ENCODE measurements around the gene COQ2.
"Not testable (repeated sequence)": the region's sequence is repeated elsewhere in the genome, so short reads cannot be mapped to it uniquely, and the experiment has no call there.

The COQ2 gene

DNA sequence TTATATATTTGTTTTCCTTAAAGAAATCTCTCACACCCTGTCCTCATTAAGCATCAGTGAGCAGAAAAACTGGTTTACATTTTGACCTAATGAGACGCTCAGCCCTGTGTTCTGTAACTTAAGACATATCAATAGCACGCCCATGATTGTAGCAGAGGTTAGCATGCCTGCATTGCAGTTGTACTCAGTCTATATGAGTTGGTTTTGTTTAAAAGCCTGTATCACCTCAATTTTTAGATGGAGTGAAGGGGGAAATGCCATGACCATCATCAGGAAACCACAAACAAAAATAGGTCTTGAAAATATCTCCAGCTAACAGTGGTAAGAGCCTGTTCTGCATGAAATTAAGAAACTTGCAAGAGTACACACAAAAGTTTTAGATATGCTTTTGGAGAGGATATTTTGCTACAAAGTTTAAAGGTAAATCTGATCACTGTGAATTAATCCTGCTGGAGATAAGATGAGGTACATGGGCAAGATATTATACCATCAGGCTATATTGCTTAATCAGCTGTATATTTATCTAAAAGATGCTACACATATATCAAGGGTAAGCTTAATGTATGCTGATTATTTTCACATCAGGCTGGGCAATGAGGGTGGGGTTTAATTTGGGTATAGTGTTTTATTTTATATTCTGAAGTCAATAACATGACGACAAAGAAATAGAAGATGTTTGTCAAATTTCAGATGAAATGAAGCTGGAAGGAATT, 13.1 kb upstream of the COQ2 start:
- H3K4me3 Mint-ChIP-seq: no peak overlapping the region
- H3K27me3 Mint-ChIP-seq: no peaks in the 10 kb centered on the region
- H3K27ac Mint-ChIP-seq: no peak overlapping the region
- peaks cover 9% of the 10 kb centered on the region for H3K4me1 Mint-ChIP-seq
- peaks cover 5% of the 10 kb centered on the region for H3K36me3 Mint-ChIP-seq
- H3K9me3 Mint-ChIP-seq: no peaks in the 10 kb centered on the region

- H3K4me1 Mint-ChIP-seq: peaks cover 9% of the 10 kb centered on the region
- H3K9me3 Mint-ChIP-seq: no peaks in the 10 kb centered on the region
- H3K27ac Mint-ChIP-seq: no peak overlapping the region
- H3K27me3 Mint-ChIP-seq: no peaks in the 10 kb centered on the region
- H3K36me3 Mint-ChIP-seq: peaks cover 2% of the 10 kb centered on the region
- no peak overlapping the region for H3K4me3 Mint-ChIP-seq
Measured at GRCh38 chr4:83293305-83294046, 8.9 kb upstream of the COQ2 start.

- not testable (repeated sequence) for H3K4me1 Mint-ChIP-seq, H3K4me3 Mint-ChIP-seq, H3K27me3 Mint-ChIP-seq, H3K27ac Mint-ChIP-seq, H3K9me3 Mint-ChIP-seq, H3K36me3 Mint-ChIP-seq
Measured at GRCh38 chr4:83290059-83290774, 5.6 kb upstream of the COQ2 start.

- H3K4me1 Mint-ChIP-seq: peaks cover 12% of the 10 kb centered on the region
- not testable (repeated sequence) for H3K9me3 Mint-ChIP-seq, H3K36me3 Mint-ChIP-seq, H3K27me3 Mint-ChIP-seq, H3K27ac Mint-ChIP-seq, H3K4me3 Mint-ChIP-seq
Measured at GRCh38 chr4:83288381-83288780, 3.8 kb upstream of the COQ2 start.

- Mint-ChIP-seq H3K27ac (peak overlapping the region; percentile 99), H3K4me3 (peak overlapping the region; percentile 99), H3K9me3 (no peaks in the 10 kb centered on the region), H3K36me3 (peaks cover 2% of the 10 kb centered on the region), H3K4me1 (peaks cover 40% of the 10 kb centered on the region), H3K27me3 (no peaks in the 10 kb centered on the region)
Measured at GRCh38 chr4:83285055-83285407, 433 bp upstream of the COQ2 start.

- Mint-ChIP-seq H3K27ac (no peak overlapping the region), H3K4me1 (peaks cover 40% of the 10 kb centered on the region)
Measured at GRCh38 chr4:83283181-83283580, 1.4 kb downstream of the COQ2 start.

DNA sequence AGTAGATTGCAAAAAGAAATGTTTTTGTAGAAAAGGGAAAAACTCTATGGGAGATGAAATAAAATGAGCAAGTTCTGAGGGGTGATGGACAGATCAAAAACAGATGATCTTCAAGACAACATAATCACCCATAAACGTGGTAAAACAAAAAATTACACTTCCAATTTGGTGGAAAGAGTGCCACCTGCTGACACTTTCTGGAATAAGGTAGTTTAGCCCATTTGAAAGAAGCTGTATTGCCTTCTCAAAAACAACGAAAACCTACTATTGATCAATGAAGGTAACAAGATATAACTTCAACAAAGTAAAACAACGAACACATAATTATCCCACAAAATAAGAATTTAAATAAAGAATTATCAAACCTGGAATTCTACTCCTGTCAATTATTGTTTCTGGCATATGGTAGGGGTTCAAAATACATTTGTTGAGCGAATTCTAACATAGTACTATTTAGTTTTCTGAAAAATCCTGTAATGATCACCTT, 2.5 kb downstream of the COQ2 start:
- H3K4me3 Mint-ChIP-seq: peak overlapping the region; percentile 51
- H3K36me3 Mint-ChIP-seq: peaks cover 5% of the 10 kb centered on the region
- H3K4me1 Mint-ChIP-seq: peaks cover 40% of the 10 kb centered on the region
- no peaks in the 10 kb centered on the region for H3K9me3 Mint-ChIP-seq
- H3K27ac Mint-ChIP-seq: no peak overlapping the region
- H3K27me3 Mint-ChIP-seq: no peaks in the 10 kb centered on the region

More at GRCh38 chr4:83283181-83283580, 1.4 kb downstream of the COQ2 start:
- H3K27me3 Mint-ChIP-seq: no peaks in the 10 kb centered on the region
- peaks cover 2% of the 10 kb centered on the region for H3K36me3 Mint-ChIP-seq
- peak overlapping the region; percentile 93 for H3K4me3 Mint-ChIP-seq
- H3K9me3 Mint-ChIP-seq: no peaks in the 10 kb centered on the region

DNA sequence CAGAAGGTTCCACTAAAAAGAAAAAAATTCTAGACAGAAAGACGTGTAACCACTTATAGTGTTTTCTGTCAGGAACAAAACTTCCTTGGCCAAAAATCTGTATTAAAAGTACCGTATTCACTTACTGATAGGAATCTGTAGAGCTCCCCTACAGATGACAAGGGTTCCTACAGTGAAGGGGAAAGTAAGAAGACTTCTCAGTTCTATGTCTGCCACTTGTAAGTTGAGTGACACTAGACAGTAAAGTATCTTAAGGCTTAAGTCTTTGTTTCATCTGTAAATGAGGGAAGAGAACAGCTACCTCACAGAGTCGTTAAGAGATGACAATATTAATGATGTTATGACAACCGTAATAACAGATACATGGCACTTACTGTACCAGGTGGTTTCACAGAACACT, 3.3 kb downstream of the COQ2 start:
- Mint-ChIP-seq H3K4me1 (peaks cover 45% of the 10 kb centered on the region), H3K27me3 (no peaks in the 10 kb centered on the region), H3K36me3 (peaks cover 8% of the 10 kb centered on the region), H3K9me3 (no peaks in the 10 kb centered on the region), H3K27ac (no peak overlapping the region), H3K4me3 (no peak overlapping the region)

DNA sequence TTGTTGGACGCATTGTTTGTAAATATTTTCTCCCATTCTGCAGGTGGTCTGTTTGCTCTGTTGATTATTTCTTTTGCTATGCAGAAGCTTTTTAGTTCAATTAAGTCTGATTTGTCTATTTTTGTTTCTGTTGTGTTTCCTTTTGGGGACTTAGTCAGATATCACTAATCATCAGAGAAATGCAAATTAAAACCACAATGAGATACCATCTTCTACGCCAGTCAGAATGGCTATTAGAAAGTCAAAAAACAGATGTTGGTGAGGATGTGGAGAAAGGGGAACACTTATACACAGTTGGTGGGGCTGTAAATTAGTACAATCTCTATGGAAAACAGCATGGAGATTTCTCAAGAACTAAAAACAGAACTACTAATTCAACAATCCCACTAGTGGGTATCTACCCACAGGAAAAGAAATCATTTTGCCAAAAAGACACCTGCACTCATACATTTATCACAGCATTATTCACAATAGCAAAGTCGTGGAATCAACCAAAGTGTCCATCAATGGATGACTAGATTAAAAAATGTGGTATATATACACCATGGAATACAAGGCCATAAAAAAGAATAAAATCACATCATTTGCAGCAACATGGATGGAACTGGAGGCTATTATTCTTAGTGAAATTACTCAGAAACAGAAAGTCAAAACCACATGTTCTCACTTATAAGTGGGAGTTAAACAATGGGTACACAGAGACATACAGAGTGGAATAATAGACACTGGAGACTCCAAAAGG, 8.1 kb downstream of the COQ2 start:
- H3K9me3 Mint-ChIP-seq: no peaks in the 10 kb centered on the region
- no peak overlapping the region for H3K4me3 Mint-ChIP-seq
- H3K27ac Mint-ChIP-seq: no peak overlapping the region
- peaks cover 20% of the 10 kb centered on the region for H3K4me1 Mint-ChIP-seq
- peaks cover 9% of the 10 kb centered on the region for H3K36me3 Mint-ChIP-seq
- no peaks in the 10 kb centered on the region for H3K27me3 Mint-ChIP-seq

DNA sequence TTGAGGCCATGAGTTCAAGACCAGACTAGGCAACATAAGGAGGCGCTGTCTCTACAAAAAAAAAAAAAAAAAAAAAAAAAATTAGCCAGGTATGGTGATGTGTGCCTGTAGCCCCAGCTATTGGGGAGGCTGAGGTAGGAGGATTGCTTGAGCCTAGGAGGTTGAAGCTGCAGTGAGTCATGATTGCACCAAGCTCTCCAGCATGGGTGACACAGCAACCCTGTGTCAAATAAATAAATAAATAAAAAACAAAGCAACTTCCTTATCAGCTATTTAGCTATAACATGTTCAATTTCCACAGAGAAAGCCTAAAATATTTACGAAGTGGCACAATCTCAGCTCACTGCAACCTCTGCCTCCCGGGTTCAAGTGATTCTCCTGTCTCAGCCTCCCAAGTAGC, 10.7 kb downstream of the COQ2 start:
- not testable (repeated sequence) for H3K27ac Mint-ChIP-seq, H3K4me1 Mint-ChIP-seq, H3K9me3 Mint-ChIP-seq, H3K4me3 Mint-ChIP-seq, H3K27me3 Mint-ChIP-seq
- H3K36me3 Mint-ChIP-seq: peaks cover 11% of the 10 kb centered on the region

DNA sequence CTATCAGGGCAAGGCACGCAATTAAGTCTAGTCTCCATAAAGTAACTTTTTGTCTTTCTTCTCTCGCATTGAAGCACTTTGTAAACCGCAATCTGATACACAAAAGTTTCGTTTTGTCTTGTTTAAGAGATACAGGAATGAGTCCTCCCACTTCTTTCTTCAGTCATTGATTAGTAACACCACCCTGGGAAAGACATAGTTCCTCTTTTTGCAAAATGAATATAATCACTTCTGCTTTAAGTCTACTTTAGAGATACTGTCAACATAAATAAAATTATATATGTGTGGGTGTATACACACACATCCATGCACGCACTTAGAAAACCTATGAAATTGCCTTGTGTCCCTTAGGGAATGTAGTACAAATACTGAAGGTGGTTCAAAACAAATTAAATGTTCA, 11.7 kb downstream of the COQ2 start:
- Mint-ChIP-seq H3K27ac (no peak overlapping the region), H3K36me3 (peaks cover 11% of the 10 kb centered on the region), H3K4me1 (peaks cover 9% of the 10 kb centered on the region), H3K4me3 (no peak overlapping the region), H3K9me3 (no peaks in the 10 kb centered on the region), H3K27me3 (no peaks in the 10 kb centered on the region)

DNA sequence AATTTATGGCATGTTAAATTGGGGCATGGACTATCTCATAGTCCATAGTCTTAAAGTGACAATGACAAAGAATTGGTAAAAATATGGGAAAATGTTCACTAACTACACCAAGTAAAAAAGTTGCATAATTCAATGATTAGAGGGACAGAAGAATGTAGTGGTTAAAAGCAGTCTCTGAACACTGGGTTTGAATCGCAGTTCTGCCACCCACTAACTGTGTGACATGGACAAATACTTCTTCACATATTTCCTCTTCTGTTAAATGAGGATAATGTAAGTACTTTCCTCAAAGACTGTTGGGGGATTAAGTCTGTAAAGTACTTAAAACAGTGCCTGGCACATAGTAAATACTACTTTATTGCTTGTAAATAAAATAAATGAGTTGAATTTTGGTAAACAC, 15.3 kb downstream of the COQ2 start:
- H3K4me1 Mint-ChIP-seq: no peaks in the 10 kb centered on the region
- no peaks in the 10 kb centered on the region for H3K27me3 Mint-ChIP-seq
- peaks cover 1% of the 10 kb centered on the region for H3K36me3 Mint-ChIP-seq
- no peaks in the 10 kb centered on the region for H3K9me3 Mint-ChIP-seq
- no peak overlapping the region for H3K27ac Mint-ChIP-seq
- H3K4me3 Mint-ChIP-seq: no peak overlapping the region

DNA sequence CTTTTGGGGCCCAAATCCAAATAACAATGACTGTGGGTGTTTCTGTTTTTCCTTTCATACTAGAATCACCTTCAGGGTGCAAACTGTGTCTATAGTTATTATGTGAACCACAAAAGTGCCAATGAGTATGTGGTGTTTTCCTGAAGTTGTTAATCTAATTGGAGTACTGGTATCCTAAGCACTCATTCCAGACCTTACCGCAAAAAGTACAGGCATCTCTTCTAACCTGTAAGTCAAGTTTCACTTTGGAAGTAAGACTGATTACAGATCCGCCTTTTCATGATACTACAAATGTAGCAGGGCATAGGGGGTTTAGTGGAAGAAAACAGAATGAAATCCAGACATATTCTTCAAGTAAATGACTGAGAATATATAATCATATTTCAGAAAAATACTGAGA, 16.1 kb downstream of the COQ2 start:
- no peaks in the 10 kb centered on the region for H3K27me3 Mint-ChIP-seq
- H3K27ac Mint-ChIP-seq: no peak overlapping the region
- H3K4me1 Mint-ChIP-seq: no peaks in the 10 kb centered on the region
- H3K36me3 Mint-ChIP-seq: peaks cover 1% of the 10 kb centered on the region
- H3K4me3 Mint-ChIP-seq: no peak overlapping the region
- H3K9me3 Mint-ChIP-seq: no peaks in the 10 kb centered on the region

DNA sequence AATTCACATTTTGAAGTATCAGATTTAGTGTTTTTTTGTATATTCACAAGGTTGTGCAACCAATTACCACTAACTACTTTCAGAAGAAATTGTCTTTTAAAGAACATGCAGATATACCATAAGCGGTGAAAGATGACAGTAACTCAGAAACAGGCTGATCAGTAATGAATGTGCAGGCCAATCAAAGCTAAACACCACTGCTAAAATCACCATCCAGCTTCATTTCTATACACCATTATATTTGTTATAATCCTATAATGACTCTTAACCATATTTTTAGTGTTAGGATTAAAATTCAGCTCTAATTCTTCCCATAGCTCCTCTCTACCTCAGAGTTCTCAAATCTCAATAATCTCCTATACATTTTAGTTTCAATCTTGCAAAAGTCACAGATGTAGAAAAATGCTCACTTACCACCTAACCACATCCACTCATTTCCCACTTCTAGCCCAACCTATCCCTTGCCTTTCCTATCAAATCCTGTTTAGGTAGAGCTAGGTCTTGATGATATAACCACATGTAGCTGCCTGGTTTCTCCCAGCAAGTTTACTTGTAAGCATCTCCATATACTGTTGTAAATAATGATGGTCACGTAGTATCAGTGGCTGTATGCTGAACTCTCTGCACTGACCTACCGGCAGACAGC, 16.6 kb downstream of the COQ2 start:
- Mint-ChIP-seq H3K27ac (peak overlapping the region; percentile 38), H3K36me3 (peaks cover 2% of the 10 kb centered on the region), H3K27me3 (no peaks in the 10 kb centered on the region), H3K4me3 (no peak overlapping the region), H3K4me1 (no peaks in the 10 kb centered on the region), H3K9me3 (no peaks in the 10 kb centered on the region)

DNA sequence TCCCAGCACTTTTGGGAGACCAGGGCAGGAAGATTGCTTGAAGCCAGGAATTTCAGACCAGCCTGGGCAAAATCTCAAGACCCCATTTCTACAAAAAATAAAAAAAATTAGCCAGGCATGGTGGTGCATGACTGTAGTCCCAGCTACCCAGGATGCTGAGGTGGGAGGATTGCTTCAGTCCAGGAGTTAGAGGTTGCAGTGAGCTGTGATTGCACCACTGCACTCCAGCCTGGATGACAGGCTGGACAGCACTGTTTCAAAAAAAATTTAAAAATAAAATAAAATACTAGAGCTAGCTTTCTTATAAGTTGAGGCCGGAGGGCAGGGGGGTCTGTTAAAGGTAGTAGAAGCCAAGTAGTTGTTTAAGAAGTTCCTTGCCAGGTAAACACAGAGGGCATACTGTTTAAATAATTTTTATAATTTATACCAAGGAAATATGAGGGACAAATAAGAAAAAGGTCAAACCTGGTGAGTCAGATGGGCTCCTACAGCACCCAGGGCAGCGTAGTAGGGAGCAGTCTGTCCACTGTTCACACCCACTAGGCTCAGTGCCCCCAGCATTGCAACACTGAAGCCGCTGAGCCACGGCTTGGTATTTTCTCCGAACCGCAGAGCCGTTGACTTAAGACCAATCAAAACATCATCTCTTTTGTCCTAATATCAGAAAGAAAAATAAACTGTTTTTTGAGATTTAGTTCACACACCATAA, 17.3 kb downstream of the COQ2 start:
- Mint-ChIP-seq H3K4me1 (no peaks in the 10 kb centered on the region), H3K27ac (no peak overlapping the region), H3K27me3 (no peaks in the 10 kb centered on the region), H3K4me3 (no peak overlapping the region), H3K9me3 (no peaks in the 10 kb centered on the region), H3K36me3 (peaks cover 4% of the 10 kb centered on the region)
